SU-DHL-6 (cell line): Measurements from ENCODE around the gene FOXN3.

Source experiments
- H2AFZ ChIP-seq: fragments of 200-600 bp; sonication (generic); 2 replicates; pipeline ENCODE4 v1.6.1; 2014; ENCODE audit warnings: low read depth, mild to moderate bottlenecking, moderate library complexity, mixed read lengths, antibody characterized with exemption, low read length; ENCODE audit not compliant: severe bottlenecking
- H3F3A ChIP-seq: fragments of 200-600 bp; shearing (Covaris generic); 2 replicates; pipeline ENCODE4 v1.6.0; 2016; ENCODE audit warnings: antibody characterized with exemption, mild to moderate bottlenecking; ENCODE audit not compliant: insufficient read depth
- H3K27ac ChIP-seq: fragments of 200-600 bp; sonication (generic); 2 replicates; pipeline ENCODE4 v1.5.1; 2016; ENCODE audit warnings: low read depth, mild to moderate bottlenecking, low read length, moderate library complexity, mixed read lengths
- H3K27me3 ChIP-seq: fragments of 200-600 bp; sonication (generic), shearing (Covaris generic); 2 replicates; pipeline ENCODE4 v1.6.0; 2014; ENCODE audit warnings: mild to moderate bottlenecking, low read length
- H3K36me3 ChIP-seq: fragments of 200-600 bp; sonication (generic); 2 replicates; pipeline ENCODE4 v1.6.1; 2014; ENCODE audit warnings: mild to moderate bottlenecking, low read length, mixed read lengths
- H3K4me2 ChIP-seq: fragments of 300-600, 200-600 bp; shearing (Covaris generic), sonication (generic); 2 replicates; pipeline ENCODE4 v1.6.0; 2014; ENCODE audit warnings: low read length, low read depth, mild to moderate bottlenecking; ENCODE audit not compliant: poor library complexity, severe bottlenecking
- H3K4me3 ChIP-seq: fragments of 200-600 bp; sonication (generic); 2 replicates; pipeline ENCODE4 v1.5.1; 2014; ENCODE audit warnings: antibody characterized with exemption, low read length, mild to moderate bottlenecking, mixed read lengths; ENCODE audit not compliant: insufficient read depth, poor library complexity, severe bottlenecking
- H3K79me2 ChIP-seq: fragments of 200-600 bp; sonication (generic); 2 replicates; pipeline ENCODE4 v1.6.1; 2014; ENCODE audit warnings: mild to moderate bottlenecking, low read length, moderate library complexity; ENCODE audit not compliant: insufficient read depth
- H3K9ac ChIP-seq: fragments of 200-600 bp; sonication (generic); 2 replicates; pipeline ENCODE4 v1.7.0; 2014; ENCODE audit warnings: mild to moderate bottlenecking, low read length
- H3K9me2 ChIP-seq: fragments of 200-600 bp; sonication (generic); replicated peaks from 2 replicates; pipeline ENCODE4 v1.6.1; 2014; ENCODE audit warnings: low read length; ENCODE audit not compliant: insufficient read depth
- H3K9me3 ChIP-seq: fragments of 200-600 bp; sonication (generic); 2 replicates; pipeline ENCODE4 v1.6.1; 2014; ENCODE audit warnings: low read length, mixed read lengths; ENCODE audit not compliant: insufficient read depth
- H4K20me1 ChIP-seq: fragments of 200-600 bp; sonication (generic); 2 replicates; pipeline ENCODE4 v1.6.1; 2014; ENCODE audit warnings: low read depth, mild to moderate bottlenecking, antibody characterized with exemption, low read length, moderate library complexity, mixed read lengths
- EZH2phosphoT487 ChIP-seq: fragments of 200-600 bp; sonication (generic), shearing (Covaris generic); conservative IDR thresholded peaks from 2 replicates; pipeline ENCODE4 v1.6.1; 2018; ENCODE audit warnings: mild to moderate bottlenecking, antibody characterized with exemption, low read length, moderate library complexity, mixed read lengths
- TF ChIP-seq, protein P1 (sequence below): fragments of 200-600 bp; sonication (generic); IDR thresholded peaks from one replicate; pipeline ENCODE4 v1.5.1; 2017; ENCODE audit warnings: antibody characterized with exemption, mild to moderate bottlenecking, low read length, moderate library complexity; ENCODE audit not compliant: insufficient read depth, poor library complexity, severe bottlenecking

The FOXN3 gene

DNA sequence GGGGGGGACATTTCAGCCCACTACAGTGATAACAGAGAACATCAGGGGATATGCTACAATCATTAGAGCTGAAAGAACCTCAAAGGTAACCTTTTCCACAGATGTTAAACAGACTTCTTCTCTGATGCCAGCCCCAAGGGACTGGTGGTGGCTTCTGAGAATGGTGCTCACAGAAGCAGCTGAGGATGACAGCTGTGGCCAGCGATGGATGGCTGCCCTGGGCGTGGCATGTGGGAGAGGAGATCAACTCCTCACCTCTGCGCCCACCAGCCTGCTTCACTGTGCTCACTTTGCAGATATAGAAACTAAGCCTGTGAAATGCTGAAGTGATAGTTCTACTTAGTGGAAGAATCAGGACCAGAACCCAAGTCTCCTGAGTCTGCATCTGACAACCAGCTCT, 33.0 kb downstream of the FOXN3 start:
- H3K9ac ChIP-seq: peak overlapping the region; percentile 61
- TF ChIP-seq, protein P1, sequence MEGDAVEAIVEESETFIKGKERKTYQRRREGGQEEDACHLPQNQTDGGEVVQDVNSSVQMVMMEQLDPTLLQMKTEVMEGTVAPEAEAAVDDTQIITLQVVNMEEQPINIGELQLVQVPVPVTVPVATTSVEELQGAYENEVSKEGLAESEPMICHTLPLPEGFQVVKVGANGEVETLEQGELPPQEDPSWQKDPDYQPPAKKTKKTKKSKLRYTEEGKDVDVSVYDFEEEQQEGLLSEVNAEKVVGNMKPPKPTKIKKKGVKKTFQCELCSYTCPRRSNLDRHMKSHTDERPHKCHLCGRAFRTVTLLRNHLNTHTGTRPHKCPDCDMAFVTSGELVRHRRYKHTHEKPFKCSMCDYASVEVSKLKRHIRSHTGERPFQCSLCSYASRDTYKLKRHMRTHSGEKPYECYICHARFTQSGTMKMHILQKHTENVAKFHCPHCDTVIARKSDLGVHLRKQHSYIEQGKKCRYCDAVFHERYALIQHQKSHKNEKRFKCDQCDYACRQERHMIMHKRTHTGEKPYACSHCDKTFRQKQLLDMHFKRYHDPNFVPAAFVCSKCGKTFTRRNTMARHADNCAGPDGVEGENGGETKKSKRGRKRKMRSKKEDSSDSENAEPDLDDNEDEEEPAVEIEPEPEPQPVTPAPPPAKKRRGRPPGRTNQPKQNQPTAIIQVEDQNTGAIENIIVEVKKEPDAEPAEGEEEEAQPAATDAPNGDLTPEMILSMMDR: no peak
- TF ChIP-seq EZH2phosphoT487: no peak

DNA sequence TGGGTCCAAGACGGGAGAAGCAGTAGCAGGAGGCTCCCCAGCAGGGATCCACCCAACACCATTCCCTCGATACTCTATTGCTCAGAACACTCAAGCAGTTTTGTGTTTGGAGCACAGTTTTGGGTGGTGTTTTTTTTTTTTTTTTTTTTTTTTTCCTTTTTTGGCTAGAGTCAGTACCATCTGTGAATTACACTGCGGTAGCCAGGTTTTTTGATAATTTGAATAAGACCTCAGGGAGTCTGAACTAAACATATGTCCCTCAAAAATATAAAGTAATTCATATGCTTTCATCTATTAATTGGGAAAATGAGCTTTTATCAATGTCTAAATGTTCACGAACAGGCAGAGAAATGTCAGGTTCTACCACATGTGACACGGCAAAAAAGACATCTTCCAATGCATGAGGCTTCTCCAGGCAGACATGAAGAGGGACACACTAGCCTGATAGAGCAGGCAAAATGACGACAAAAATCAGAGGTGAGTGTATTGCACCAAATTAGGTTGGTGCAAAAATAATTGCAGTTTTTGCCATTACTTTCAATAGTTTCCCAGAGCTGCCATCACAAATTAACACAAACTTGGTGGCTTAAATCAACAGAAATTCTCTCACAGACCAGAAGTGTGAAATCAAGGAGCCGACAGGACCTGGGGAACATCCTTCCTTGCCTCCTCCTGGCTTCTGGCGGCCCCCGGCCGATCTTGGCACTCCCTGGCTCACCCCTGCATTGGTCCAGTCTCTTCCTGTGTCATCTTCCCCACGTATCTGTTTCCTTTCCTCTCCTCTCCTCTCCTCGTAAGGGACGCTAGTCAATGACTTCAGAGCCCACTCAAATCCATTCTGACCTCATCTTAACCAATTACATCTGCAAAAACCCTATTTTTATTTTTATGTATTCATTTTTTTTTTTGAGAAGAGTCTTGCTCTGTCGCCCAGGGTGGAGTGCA, 33.9 kb downstream of the FOXN3 start:
- no peak for TF ChIP-seq EZH2phosphoT487
- TF ChIP-seq, protein P1: no peak
- peaks cover 93% of the 10 kb centered on the region for H3K79me2 ChIP-seq

More for the DNA sequence above, 33.0 kb downstream of the FOXN3 start:
- Histone ChIP-seq H3K27me3 (no peaks in the 10 kb centered on the region), H3F3A (peaks cover 53% of the 10 kb centered on the region), H3K36me3 (peaks cover 11% of the 10 kb centered on the region), H3K27ac (peak overlapping the region; percentile 99), H3K4me2 (peak overlapping the region; percentile 78), H3K9me2 (no peaks in the 10 kb centered on the region), H3K9me3 (peaks cover 10% of the 10 kb centered on the region; the same call in 1 of the 2 replicates), H3K79me2 (peaks cover 93% of the 10 kb centered on the region), H3K4me3 (peak overlapping the region; percentile 38), H4K20me1 (no peaks in the 10 kb centered on the region), H2AFZ (no peak overlapping the region)

DNA sequence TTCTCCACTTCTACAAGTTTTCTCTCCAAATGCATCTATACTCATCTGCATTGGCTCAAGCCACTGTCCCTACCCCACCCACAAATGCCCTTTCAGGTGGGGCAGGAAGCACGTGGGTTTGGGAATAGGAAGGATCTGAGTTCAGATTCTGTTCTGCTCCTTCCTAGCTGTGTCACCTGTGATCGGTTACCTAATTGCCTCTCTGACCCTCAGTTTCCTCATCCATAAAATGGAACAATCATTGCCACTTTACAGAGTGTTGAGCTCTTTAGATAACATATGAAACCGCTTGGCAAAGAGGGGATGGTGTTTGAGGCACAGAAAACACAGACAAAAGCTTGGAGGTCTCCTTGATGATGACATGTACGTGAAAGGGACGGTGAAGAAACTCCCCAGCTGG, 34.5 kb downstream of the FOXN3 start:
- H3K4me3 ChIP-seq: peak overlapping the region; percentile 50
- no peak for TF ChIP-seq EZH2phosphoT487
- TF ChIP-seq, protein P1: no peak
- no peak overlapping the region for H2AFZ ChIP-seq
- H3F3A ChIP-seq: peaks cover 48% of the 10 kb centered on the region
- H3K9me2 ChIP-seq: no peaks in the 10 kb centered on the region
- peaks cover 10% of the 10 kb centered on the region; the same call in 1 of the 2 replicates for H3K9me3 ChIP-seq
- H3K9ac ChIP-seq: peak overlapping the region; percentile 61
- no peaks in the 10 kb centered on the region for H3K27me3 ChIP-seq
- peaks cover 11% of the 10 kb centered on the region for H3K36me3 ChIP-seq
- H3K27ac ChIP-seq: peak overlapping the region; percentile 99
- peaks cover 93% of the 10 kb centered on the region for H3K79me2 ChIP-seq
- no peaks in the 10 kb centered on the region for H4K20me1 ChIP-seq
- H3K4me2 ChIP-seq: peak overlapping the region; percentile 78

More for the DNA sequence above, 33.9 kb downstream of the FOXN3 start:
- Histone ChIP-seq H3K4me3 (peak overlapping the region; percentile 50), H3K27me3 (no peaks in the 10 kb centered on the region), H3K9ac (peak overlapping the region; percentile 61), H4K20me1 (no peaks in the 10 kb centered on the region), H2AFZ (no peak overlapping the region), H3K27ac (peak overlapping the region; percentile 99), H3K36me3 (peaks cover 11% of the 10 kb centered on the region), H3K9me3 (peaks cover 10% of the 10 kb centered on the region; the same call in 1 of the 2 replicates), H3F3A (peaks cover 49% of the 10 kb centered on the region), H3K4me2 (peak overlapping the region; percentile 78), H3K9me2 (no peaks in the 10 kb centered on the region)
